Spleen (tissue), 11 donors: ENCODE measurements around the gene HEG1. TPM values are rescaled to one million over a fixed set of nuclear protein-coding genes. Genes with fewer than 3 reads are reported as not detected.

Experiments
- DNase-seq: peaks from one replicate; pipeline ENCODE4 v3.0.0-alpha.2; 2020
- H3K27ac ChIP-seq, 8 donors: fragments of 200-600 bp; sonication (generic) in 7 of 8; 1 replicate in 4 of 8; 2 replicates in 4 of 8; pipeline versions ENCODE4 v1.5.0 to v1.8.0; 2016 to 2021; ENCODE audit warnings: inconsistent platforms in 4 of 8, mild to moderate bottlenecking in 4 of 8, moderate library complexity in 1 of 8
- H3K27me3 ChIP-seq, 7 donors: fragments of 200-600 bp; sonication (generic) in 6 of 7; replicated peaks in 1 of 7; 1 replicate in 4 of 7; 2 replicates in 3 of 7; pipeline versions ENCODE4 v1.5.0 to v1.8.0; 2016 to 2021; ENCODE audit warnings: inconsistent platforms in 3 of 7, mild to moderate bottlenecking in 1 of 7
- H3K36me3 ChIP-seq, 6 donors: fragments of 200-600 bp; sonication (generic) in 5 of 6; 1 replicate in 4 of 6; 2 replicates in 2 of 6; pipeline versions ENCODE4 v1.5.0 to v1.8.0; 2016 to 2021; ENCODE audit warnings: inconsistent platforms in 2 of 6
- H3K4me1 ChIP-seq, 6 donors: fragments of 200-600 bp; sonication (generic) in 5 of 6; 1 replicate in 3 of 6; 2 replicates in 3 of 6; pipeline versions ENCODE4 v1.5.0 to v1.8.0; 2016 to 2021; ENCODE audit warnings: inconsistent platforms in 3 of 6
- H3K4me3 ChIP-seq, 8 donors: fragments of 200-600 bp; sonication (generic) in 7 of 8; 1 replicate in 4 of 8; 2 replicates in 4 of 8; pipeline versions ENCODE4 v1.5.0 to v1.8.0; 2016 to 2021; ENCODE audit warnings: inconsistent platforms in 4 of 8, mild to moderate bottlenecking in 4 of 8, moderate library complexity in 2 of 8
- H3K9me3 ChIP-seq, 8 donors: fragments of 200-600 bp; sonication (generic) in 7 of 8; 1 replicate in 4 of 8; 2 replicates in 4 of 8; pipeline versions ENCODE4 v1.5.0 to v1.8.0; 2016 to 2021; ENCODE audit warnings: inconsistent platforms in 4 of 8
- POLR2A ChIP-seq, 3 donors: fragments of 450-650 bp; IDR thresholded peaks; one replicate each; pipeline ENCODE4 v1.5.1; 2017; ENCODE audit warnings: antibody characterized with exemption in 3 of 3, mild to moderate bottlenecking in 1 of 3
- POLR2AphosphoS5 ChIP-seq, 3 donors: sonication (generic); formaldehyde crosslinking; IDR thresholded peaks; one replicate each; pipeline ENCODE4 v1.5.1; 2017; ENCODE audit warnings: antibody characterized with exemption in 3 of 3
- WGBS, 5 donors: extraction: QIAGEN DNeasy Blood & Tissue Kit in 3 of 5; methylation state at CpG; one replicate each; pipeline versions ENCODE4 v1.1.5 to v1.1.7; 2013 to 2018; 5-methylcytosine and 5-hydroxymethylcytosine counted together
- intact Hi-C: fragments of 100-400 bp; cut with DNase I; formaldehyde crosslinking; loops from one replicate; pipeline ENCODE4 v1.15.0; 2023; ENCODE audit warnings: low total_unique reads
- polyA plus RNA-seq, 3 donors: library from polyadenylated mRNA; stranded (reverse); fragments of 200-250 nt; gene quantifications; one replicate each; pipeline ENCODE4 v1.2.1, GENCODE V29; 2013
- total RNA-seq, 7 donors: library from RNA; depleted of rRNA in 3 of 7; stranded (reverse); fragments of >200 nt in 3 of 7; fragmentation: NEBNext Ultra II Directional in 4 of 7; extraction: Animal tissue kit (Norgen Biotek cat#: 25700) in 4 of 7; gene quantifications; one replicate each; pipeline versions ENCODE4 v1.1.0 to v1.2.1, GENCODE V29; 2016 to 2021
- TF ChIP-seq, protein P1 (sequence below), 11 experiments: fragments of 200-600 bp in 7 of 11; fragments of 450-650 bp in 4 of 11; sonication (generic) in 4 of 11; IDR thresholded peaks in 8 of 11; conservative IDR thresholded peaks in 3 of 11; 1 replicate in 7 of 11; 2 replicates in 4 of 11; pipeline versions ENCODE4 v1.4.0 to v1.8.0; 2016 to 2021; ENCODE audit warnings: antibody characterized with exemption in 11 of 11, inconsistent platforms in 4 of 11, mild to moderate bottlenecking in 1 of 11
- donor health status: healthy with polysubstance abuse.
- donor health status: DM: no; HTN: no; CAD: no; lungs with moderate emphysema.
- donor health status: DM: no; HTN: no; CAD: no.
- donor health status: Bipolar disorder and iron deficiency.
- donor health status: healthy.
- donor health status: DM: no; HTN: no; CAD: no.
- donor health status: DM: yes; HTN: yes; CAD: no.

Gene HEG1
- total and polyA plus RNA-seq, 10 donors = 3.1 to 87.9 (median 64.7) TPM

DNA sequence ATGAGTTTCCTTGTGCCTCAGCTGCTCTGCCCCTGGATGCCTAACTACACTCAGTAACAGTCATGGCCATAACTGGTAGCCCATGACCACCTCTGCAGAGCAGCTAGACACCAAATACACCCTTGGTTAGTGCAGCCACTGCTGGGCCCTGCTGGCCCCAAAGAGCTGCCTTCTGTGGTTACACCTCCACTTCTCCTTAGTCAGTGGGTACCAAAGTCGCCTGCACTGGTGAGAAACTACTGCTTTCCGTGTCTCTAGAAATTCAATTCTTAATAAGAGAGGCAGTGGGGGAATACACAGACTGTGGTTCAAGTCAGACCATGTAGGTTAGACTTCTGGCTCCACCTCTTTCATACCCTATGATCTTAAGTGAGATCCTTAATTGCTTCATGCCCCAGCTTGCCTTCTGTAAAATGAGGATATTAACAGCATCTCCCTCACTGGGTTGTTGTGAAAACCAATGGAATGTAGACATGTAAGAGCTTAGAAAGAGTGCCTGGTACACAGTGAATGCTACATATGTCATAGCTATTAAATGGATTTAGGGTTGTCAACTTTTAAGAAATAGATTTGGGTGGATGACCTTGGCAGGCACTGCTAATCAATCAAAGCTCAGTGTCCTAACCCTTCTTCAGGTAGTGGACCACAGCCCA, 18.2 kb downstream of the HEG1 start:
- 72 to 91% (median 84%) methylated on average over 2 of the region's 2 CpGs for WGBS, 5 donors
- Histone ChIP-seq H3K36me3 (peaks cover 0 to 4% (median 0%) of the 10 kb centered on the region in 6 donors), H3K9me3 (peaks cover 0 to 25% (median 14%) of the 10 kb centered on the region in 8 donors), H3K4me3 (no peak overlapping the region), H3K27me3 (no peaks in the 10 kb centered on the region), H3K4me1 (peaks cover 7 to 72% (median 48%) of the 10 kb centered on the region in 6 donors), H3K27ac (peak overlapping the region in 1 of 8 donors; percentile 66)
- TF ChIP-seq, protein P1, sequence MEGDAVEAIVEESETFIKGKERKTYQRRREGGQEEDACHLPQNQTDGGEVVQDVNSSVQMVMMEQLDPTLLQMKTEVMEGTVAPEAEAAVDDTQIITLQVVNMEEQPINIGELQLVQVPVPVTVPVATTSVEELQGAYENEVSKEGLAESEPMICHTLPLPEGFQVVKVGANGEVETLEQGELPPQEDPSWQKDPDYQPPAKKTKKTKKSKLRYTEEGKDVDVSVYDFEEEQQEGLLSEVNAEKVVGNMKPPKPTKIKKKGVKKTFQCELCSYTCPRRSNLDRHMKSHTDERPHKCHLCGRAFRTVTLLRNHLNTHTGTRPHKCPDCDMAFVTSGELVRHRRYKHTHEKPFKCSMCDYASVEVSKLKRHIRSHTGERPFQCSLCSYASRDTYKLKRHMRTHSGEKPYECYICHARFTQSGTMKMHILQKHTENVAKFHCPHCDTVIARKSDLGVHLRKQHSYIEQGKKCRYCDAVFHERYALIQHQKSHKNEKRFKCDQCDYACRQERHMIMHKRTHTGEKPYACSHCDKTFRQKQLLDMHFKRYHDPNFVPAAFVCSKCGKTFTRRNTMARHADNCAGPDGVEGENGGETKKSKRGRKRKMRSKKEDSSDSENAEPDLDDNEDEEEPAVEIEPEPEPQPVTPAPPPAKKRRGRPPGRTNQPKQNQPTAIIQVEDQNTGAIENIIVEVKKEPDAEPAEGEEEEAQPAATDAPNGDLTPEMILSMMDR (IDR thresholded peaks at IDR 0.05 in 8 of 11, conservative IDR thresholded peaks at IDR 0.05 in 3 of 11) = no peak
- TF ChIP-seq POLR2A (IDR thresholded peaks at IDR 0.05) (no peak), POLR2AphosphoS5 (IDR thresholded peaks at IDR 0.05) (no peak)
- intact Hi-C loops = no loop called here
- DNase-seq = no peak

DNA sequence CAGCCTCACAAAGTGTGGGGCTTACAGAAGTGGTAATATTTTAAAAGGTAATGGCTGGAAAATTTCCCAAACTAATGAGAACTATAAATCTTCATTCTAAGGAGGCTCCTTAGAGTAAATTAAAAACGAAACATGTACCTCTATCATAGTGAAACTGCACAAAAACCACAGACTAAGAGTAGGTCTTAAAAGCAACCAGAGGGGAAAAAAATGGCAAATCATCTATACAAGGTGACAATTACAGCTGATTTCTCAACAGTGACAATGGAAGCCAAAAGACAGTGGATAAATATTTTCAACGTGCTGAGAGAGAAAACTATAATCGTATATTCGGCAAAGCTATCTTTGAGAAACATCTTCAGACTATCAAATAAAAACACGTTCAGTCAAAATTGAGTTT, 20.6 kb downstream of the HEG1 start:
- TF ChIP-seq POLR2A (IDR thresholded peaks at IDR 0.05) (no peak), POLR2AphosphoS5 (IDR thresholded peaks at IDR 0.05) (no peak)
- TF ChIP-seq, protein P1 (IDR thresholded peaks at IDR 0.05 in 8 of 11, conservative IDR thresholded peaks at IDR 0.05 in 3 of 11) = no peak
- intact Hi-C loops = no loop called here
- H3K4me1 ChIP-seq = peaks cover 7 to 67% (median 39%) of the 10 kb centered on the region in 6 donors

DNA sequence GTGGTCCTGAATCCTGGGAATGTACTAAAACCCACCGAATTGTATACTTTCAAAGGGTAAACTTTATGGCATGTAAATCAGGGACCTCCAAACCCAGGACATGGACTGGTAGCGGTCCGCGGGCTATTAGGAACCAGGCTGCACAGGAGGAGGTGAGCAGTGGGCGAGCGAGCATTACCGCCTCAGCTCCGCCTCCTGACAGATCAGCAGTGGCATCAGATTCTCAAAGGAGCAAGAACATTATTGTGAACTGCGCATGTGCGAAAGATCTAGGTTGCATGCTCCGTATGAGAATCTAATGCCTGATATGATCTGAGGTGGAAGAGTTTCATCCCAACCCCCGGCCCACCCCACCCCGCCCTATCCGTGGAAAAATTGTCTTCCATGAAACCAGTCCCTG, 22.2 kb downstream of the HEG1 start:
- Histone ChIP-seq H3K36me3 (peaks cover 0 to 12% (median 6%) of the 10 kb centered on the region in 6 donors), H3K9me3 (peaks cover 0 to 25% (median 14%) of the 10 kb centered on the region in 8 donors), H3K27me3 (no peaks in the 10 kb centered on the region), H3K4me3 (no peak overlapping the region), H3K4me1 (peaks cover 4 to 51% (median 26%) of the 10 kb centered on the region in 6 donors), H3K27ac (no peak overlapping the region)
- 94 to 97% (median 97%) methylated on average over 14 of the region's 14 CpGs for WGBS, 5 donors
- no peak for DNase-seq
- TF ChIP-seq POLR2A (IDR thresholded peaks at IDR 0.05) (no peak), POLR2AphosphoS5 (IDR thresholded peaks at IDR 0.05) (no peak)
- TF ChIP-seq, protein P1 (IDR thresholded peaks at IDR 0.05 in 8 of 11, conservative IDR thresholded peaks at IDR 0.05 in 3 of 11) = no peak
- intact Hi-C loops = no loop called here

More for the DNA sequence above, 20.6 kb downstream of the HEG1 start:
- Histone ChIP-seq H3K4me3 (no peak overlapping the region), H3K9me3 (peaks cover 0 to 25% (median 14%) of the 10 kb centered on the region in 8 donors), H3K36me3 (peaks cover 0 to 3% (median 0%) of the 10 kb centered on the region in 6 donors), H3K27me3 (no peaks in the 10 kb centered on the region), H3K27ac (no peak overlapping the region)
- 80 to 86% (median 83%) methylated on average over 5 of the region's 5 CpGs for WGBS, 5 donors
- DNase-seq = no peak

DNA sequence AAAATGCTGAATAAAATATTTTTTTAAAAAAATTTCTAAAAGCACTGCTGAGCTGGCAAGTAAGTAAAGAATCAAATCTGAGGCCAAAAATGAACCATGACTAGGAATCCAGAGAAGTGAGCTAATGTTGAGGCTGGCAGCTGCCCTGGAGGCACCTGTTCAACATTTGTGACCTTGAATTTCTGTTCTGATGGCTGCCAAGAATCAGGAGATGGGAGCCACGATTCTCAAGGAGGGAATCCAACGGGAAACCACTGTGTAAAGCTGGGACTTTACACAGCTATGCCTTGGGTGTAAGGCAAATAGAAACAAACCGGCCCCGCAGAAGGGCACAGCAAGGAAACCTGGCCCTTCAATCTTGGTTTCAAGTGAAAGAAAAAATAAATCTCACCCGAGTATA, 22.7 kb downstream of the HEG1 start:
- intact Hi-C loops = no loop called here
- H3K27ac ChIP-seq = peak overlapping the region in 4 of 8 donors; percentile 30 to 60 (median 53)
- WGBS, 5 donors = 84 to 89% (median 85%) methylated on average over 5 of the region's 5 CpGs

More for the DNA sequence above, 22.7 kb downstream of the HEG1 start:
- H3K4me3 ChIP-seq = no peak overlapping the region
- DNase-seq = no peak
- H3K4me1 ChIP-seq = peaks cover 3 to 46% (median 23%) of the 10 kb centered on the region in 6 donors
- TF ChIP-seq POLR2A (IDR thresholded peaks at IDR 0.05) (no peak), POLR2AphosphoS5 (IDR thresholded peaks at IDR 0.05) (no peak)
- TF ChIP-seq, protein P1 (IDR thresholded peaks at IDR 0.05 in 8 of 11, conservative IDR thresholded peaks at IDR 0.05 in 3 of 11) = no peak
- H3K36me3 ChIP-seq = peaks cover 0 to 16% (median 10%) of the 10 kb centered on the region in 6 donors
- H3K9me3 ChIP-seq = peaks cover 0 to 25% (median 14%) of the 10 kb centered on the region in 8 donors
- H3K27me3 ChIP-seq = no peaks in the 10 kb centered on the region
